GM19372 (cell line): ENCODE data around the gene GPR26.

Experiments
- ATAC-seq: cut with Tn5 transposase; IDR thresholded peaks from one replicate; pipeline ENCODE4 v1.9.1; 2021; ENCODE audit warnings: mild to moderate bottlenecking, low read depth, moderate library complexity; ENCODE audit not compliant: unreplicated experiment

The GPR26 gene

GRCh38 chr10:123666318-123667236 lies at the start of gene GPR26:
TSS of gene GPR26 (plus strand) at chr10:123666355. CDS start at chr10:123666408, 53 bp downstream.
- ATAC-seq: no peak

GRCh38 chr10:123618224-123618623 lies 47.9 kb upstream of the GPR26 start:
- ATAC-seq: no peak

- no peak for ATAC-seq
These were observed 46.9 kb upstream of the GPR26 start for GRCh38 chr10:123619067-123619855.

- no peak for ATAC-seq
These were observed 45.5 kb upstream of the GPR26 start for GRCh38 chr10:123620621-123621020.

- ATAC-seq: no peak
These were observed 44.7 kb upstream of the GPR26 start for GRCh38 chr10:123621492-123621891.

GRCh38 chr10:123621916-123622315 lies 44.2 kb upstream of the GPR26 start:
- no peak for ATAC-seq

- ATAC-seq: no peak
These were observed 43.8 kb upstream of the GPR26 start for GRCh38 chr10:123622381-123622780.

- ATAC-seq: no peak
These were observed 42.1 kb upstream of the GPR26 start for GRCh38 chr10:123624086-123624485.

- ATAC-seq: no peak
These were observed 33.0 kb upstream of the GPR26 start for GRCh38 chr10:123633106-123633505.

- no peak for ATAC-seq
These were observed 32.5 kb upstream of the GPR26 start for GRCh38 chr10:123633636-123634035.

GRCh38 chr10:123634221-123634620 lies 31.9 kb upstream of the GPR26 start:
- ATAC-seq: no peak

GRCh38 chr10:123635131-123635530 lies 31.0 kb upstream of the GPR26 start:
- no peak for ATAC-seq

- ATAC-seq: no peak
These were observed 30.4 kb upstream of the GPR26 start for GRCh38 chr10:123635745-123636144.

GRCh38 chr10:123636598-123637325 lies 29.4 kb upstream of the GPR26 start:
- ATAC-seq: no peak

- ATAC-seq: no peak
These were observed 28.8 kb upstream of the GPR26 start for GRCh38 chr10:123637326-123637880.

GRCh38 chr10:123639131-123639530 lies 27.0 kb upstream of the GPR26 start:
- ATAC-seq: no peak

GRCh38 chr10:123640016-123640535 lies 26.1 kb upstream of the GPR26 start:
- no peak for ATAC-seq

GRCh38 chr10:123642293-123642692 lies 23.9 kb upstream of the GPR26 start:
- no peak for ATAC-seq

- ATAC-seq: no peak
These were observed 23.5 kb upstream of the GPR26 start for GRCh38 chr10:123642697-123643096.

- ATAC-seq: no peak
These were observed 22.8 kb upstream of the GPR26 start for GRCh38 chr10:123643315-123643714.
